Measurements from ENCODE around the gene SPSB4.
"Not testable (repeated sequence)": the region's sequence is repeated elsewhere in the genome, so short reads cannot be mapped to it uniquely, and the experiment has no call there.

SPSB4 gene

DNA sequence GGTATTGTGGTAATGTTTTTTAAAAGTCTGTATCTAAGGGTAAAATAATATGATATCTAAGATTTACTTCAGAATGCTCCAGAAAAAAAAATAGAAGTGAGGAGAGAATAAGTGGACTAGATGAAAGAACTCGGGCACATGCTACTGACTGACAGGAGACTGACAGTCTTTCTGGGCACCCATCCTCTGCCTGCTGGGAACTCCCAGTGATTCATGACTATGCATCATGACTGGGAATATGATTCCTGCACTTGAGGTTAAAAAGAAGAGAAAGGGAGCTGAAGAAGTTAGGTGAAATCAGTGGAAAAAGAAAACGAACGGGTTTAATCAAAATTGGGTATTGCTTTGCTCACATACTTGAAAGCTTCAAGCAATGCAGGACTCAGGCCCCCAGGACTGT, 35.7 kb upstream of the SPSB4 start:
- TF ChIP-seq, protein P1, sequence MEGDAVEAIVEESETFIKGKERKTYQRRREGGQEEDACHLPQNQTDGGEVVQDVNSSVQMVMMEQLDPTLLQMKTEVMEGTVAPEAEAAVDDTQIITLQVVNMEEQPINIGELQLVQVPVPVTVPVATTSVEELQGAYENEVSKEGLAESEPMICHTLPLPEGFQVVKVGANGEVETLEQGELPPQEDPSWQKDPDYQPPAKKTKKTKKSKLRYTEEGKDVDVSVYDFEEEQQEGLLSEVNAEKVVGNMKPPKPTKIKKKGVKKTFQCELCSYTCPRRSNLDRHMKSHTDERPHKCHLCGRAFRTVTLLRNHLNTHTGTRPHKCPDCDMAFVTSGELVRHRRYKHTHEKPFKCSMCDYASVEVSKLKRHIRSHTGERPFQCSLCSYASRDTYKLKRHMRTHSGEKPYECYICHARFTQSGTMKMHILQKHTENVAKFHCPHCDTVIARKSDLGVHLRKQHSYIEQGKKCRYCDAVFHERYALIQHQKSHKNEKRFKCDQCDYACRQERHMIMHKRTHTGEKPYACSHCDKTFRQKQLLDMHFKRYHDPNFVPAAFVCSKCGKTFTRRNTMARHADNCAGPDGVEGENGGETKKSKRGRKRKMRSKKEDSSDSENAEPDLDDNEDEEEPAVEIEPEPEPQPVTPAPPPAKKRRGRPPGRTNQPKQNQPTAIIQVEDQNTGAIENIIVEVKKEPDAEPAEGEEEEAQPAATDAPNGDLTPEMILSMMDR (conservative IDR thresholded peaks at IDR 0.05; ENCODE audit: low read depth, low read length), result no peak
- DNase-seq (ENCODE audit: low read depth), result peak; percentile 4
- H3K4me3 ChIP-seq (ENCODE audit: low read depth, low read length), result no peak overlapping the region

DNA sequence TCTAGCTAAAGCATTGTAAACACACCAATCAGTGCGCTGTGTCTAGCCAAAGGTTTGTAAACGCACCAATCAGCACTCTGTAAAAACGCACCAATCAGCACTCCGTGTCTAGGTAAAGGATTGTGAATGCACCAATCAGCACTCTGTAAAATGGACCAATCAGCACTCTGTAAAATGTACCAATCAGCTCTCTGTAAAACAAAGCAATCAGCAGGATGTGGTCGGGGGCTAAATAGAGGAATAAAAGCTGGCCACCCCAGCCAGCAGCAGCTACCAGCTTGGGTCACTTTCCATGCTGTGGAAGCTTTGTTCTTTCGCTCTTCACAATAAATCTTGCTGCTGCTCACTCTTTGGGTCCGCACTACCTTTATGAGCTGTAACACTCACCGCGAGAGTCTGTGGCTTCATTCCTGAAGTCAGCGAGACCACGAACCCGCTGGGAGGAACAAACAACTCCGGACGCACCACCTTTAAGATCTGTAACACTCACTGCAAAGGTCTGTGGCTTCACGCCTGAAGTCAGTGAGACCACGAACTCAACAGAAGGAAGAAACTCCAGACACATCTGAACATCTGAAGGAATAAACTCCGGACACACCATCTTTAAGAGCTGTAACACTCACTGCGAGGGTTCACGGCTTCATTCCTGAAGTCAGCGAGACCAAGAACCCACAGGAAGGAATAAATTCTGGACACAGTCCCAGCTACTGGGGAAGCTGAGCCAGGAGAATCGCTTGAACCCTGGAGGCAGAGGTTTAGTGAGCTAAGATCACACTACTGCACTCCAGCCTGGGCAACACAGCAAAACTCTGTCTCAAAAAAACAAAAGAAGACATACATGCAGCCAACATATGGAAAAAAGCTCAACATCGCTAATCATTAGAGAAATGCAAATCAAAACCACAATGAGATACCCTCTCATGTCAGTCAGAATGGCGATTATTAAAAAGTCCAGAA, 33.5 kb upstream of the SPSB4 start:
- H3K4me3 ChIP-seq (ENCODE audit: low read depth, low read length); DNase-seq (ENCODE audit: low read depth): not testable (repeated sequence)

DNA sequence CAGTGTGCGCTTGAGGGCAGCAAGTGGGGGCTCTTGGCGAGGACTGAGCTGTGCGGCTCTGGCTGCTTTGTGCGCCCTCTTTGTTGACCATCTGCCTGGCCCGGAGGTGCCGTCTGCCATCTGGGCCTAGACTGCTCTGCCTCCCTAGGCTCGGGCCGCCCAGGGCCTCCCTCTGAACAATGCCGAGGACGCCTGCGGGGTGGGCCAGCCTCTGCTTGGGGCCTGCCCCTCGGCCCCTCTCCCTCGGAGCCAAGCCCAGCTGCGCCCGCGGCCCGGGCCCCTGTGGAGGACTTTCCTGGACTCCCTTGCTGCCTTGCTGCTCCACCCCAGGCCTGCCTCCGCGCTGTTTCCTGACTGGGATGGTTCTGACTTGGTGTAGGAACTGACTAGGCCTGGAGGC, 31.9 kb upstream of the SPSB4 start:
- no peak for DNase-seq (ENCODE audit: low read depth)
- H3K4me3 ChIP-seq (ENCODE audit: low read depth, low read length), result no peak overlapping the region
- TF ChIP-seq, protein P1 (conservative IDR thresholded peaks at IDR 0.05; ENCODE audit: low read depth, low read length), result no peak

DNA sequence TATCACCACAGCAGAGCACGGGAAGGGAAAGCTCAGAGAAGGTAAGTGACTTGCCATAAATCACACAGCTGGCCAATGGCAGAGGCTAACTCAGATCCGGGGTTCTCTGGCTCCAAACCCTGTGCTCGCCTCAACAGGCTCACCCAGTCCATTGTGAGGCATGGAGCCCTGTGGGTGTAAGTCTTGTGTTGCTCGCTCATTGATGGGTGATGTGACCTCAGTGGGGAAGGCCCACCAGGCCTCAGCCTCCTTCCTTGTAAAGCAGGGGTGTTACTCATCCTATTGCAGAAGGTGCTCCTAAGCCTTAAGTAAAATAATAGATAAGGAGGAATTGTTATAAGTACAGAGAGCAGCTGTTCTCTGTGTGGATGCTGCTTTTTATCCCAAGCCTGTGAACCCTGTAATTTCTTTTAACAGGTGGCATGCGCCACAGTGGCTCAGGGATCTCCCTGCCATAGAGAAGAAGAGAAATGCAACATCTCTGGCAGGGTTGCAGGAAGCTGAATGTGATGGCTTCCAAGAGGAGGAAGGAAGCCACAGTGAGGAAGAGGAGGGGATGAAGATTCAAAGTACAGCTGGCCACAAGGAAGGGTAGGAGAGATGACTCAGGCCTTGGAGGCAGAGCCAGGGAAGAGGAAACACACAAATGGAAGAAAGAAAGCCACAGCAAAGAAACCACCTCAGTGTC, 30.9 kb upstream of the SPSB4 start:
- DNase-seq (ENCODE audit: low read depth), result peak; percentile 2
- TF ChIP-seq, protein P1 (conservative IDR thresholded peaks at IDR 0.05; ENCODE audit: low read depth, low read length), result no peak
- H3K4me3 ChIP-seq (ENCODE audit: low read depth, low read length), result no peak overlapping the region

DNA sequence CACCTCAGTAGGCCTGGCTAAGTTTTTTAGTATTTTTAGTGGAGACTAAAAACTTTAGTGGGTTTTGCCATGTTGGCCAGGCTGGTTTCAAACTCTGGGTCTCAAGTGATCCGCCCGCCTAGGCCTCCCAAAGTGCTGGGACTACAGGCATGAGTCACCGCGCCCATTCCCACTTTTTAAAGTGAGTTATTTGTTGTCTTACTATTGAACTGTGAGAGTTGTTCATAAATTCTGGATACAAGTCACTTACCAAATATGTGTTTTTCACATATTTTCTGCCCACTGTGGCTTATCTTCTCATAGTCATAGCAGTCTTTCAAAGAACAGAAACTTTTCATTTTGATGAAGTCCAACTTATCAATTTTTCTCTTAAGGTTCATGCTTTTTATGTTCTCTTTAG, 29.9 kb upstream of the SPSB4 start:
- peak; percentile 3 for DNase-seq (ENCODE audit: low read depth)
- TF ChIP-seq, protein P1 (conservative IDR thresholded peaks at IDR 0.05; ENCODE audit: low read depth, low read length), result no peak
- no peak overlapping the region for H3K4me3 ChIP-seq (ENCODE audit: low read depth, low read length)

DNA sequence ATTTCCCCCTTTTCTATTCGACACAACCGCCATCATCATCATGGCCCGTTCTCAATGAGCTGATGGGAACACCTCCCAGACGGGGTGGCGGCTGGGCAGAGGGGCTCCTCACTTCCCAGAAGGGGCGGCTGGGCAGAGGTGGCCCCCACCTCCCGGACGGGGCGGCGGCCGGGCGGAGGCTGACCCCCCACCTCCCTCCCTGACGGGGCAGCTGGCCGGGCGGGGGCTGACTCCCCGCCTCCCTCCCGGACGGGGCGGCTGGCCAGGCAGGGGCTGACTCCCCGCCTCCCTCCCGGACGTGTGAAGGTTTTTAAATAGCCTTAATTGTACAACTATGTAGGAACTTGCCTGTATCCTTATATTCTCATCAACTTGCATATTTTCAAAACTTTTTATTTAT, 20.9 kb upstream of the SPSB4 start:
- no peak for DNase-seq (ENCODE audit: low read depth)
- no peak overlapping the region for H3K4me3 ChIP-seq (ENCODE audit: low read depth, low read length)
- TF ChIP-seq, protein P1 (conservative IDR thresholded peaks at IDR 0.05; ENCODE audit: low read depth, low read length), result no peak

DNA sequence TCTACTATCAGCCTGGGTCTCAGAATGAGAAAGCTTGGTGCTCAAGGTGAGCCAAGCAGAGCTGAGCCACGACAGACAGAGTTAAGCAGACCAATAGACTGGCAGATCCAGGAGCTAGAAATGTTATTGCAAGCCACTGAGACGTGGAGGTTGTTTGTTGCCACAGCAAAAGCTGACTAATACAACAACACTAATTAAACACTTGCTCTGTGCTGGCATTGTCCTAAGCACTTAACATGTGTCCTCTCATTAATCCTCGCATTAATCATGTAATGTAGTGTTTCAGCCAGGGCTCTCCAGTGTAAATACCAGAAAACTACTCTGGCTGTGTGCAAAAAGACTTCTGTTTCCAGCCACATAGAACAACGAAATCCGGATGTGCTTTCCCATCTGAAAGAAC, 11.6 kb upstream of the SPSB4 start:
- no peak overlapping the region for H3K4me3 ChIP-seq (ENCODE audit: low read depth, low read length)
- DNase-seq (ENCODE audit: low read depth), result no peak
- TF ChIP-seq, protein P1 (conservative IDR thresholded peaks at IDR 0.05; ENCODE audit: low read depth, low read length), result no peak
